ENCODE results near the gene KLHDC3.

KLHDC3 gene

GRCh38 chr6:43070028-43070632, 56.1 kb downstream of the KLHDC3 start:
- DNase-seq (ENCODE audit: low spot score) = peak; percentile 80
- in situ Hi-C loops (cut with MboI; ENCODE audit: low sequenced_read_pairs, unreplicated experiment) = no loop called here

More at GRCh38 chr6:43070028-43070632, 56.1 kb downstream of the KLHDC3 start:
- no peak for TF ChIP-seq CTCF (IDR thresholded peaks at IDR 0.05; ENCODE audit: borderline replicate concordance, control extremely low read depth, extremely low read depth, insufficient read depth, missing control alignments)
